Brain microvascular endothelial cell (primary cell): ENCODE measurements around the gene SH3GLB1.
"Not testable (repeated sequence)": the region's sequence is repeated elsewhere in the genome, so short reads cannot be mapped to it uniquely, and the experiment has no call there.

Source experiments
- DNase-seq: peaks from one replicate; pipeline ENCODE4 v3.0.0-alpha.2; 2020
- H3K27ac ChIP-seq: fragments of 250-450 bp; sonication (Bioruptor Pico); 2 replicates; pipeline ENCODE4 v1.5.1; 2020; ENCODE audit warnings: mild to moderate bottlenecking, moderate library complexity
- H3K27me3 ChIP-seq: fragments of 250-450 bp; sonication (Bioruptor Pico); replicated peaks from 2 replicates; pipeline ENCODE4 v1.5.1; 2020; ENCODE audit warnings: mild to moderate bottlenecking
- H3K36me3 ChIP-seq: fragments of 250-450 bp; sonication (Bioruptor Pico); replicated peaks from 2 replicates; pipeline ENCODE4 v1.5.1; 2020; ENCODE audit warnings: mild to moderate bottlenecking
- H3K4me3 ChIP-seq: 2 replicates; pipeline ENCODE4 v1.5.1; 2011; ENCODE audit warnings: low read depth, mild to moderate bottlenecking, control low read depth, low read length, moderate library complexity
- in situ Hi-C: cut with HindIII; loops from 2 replicates; pipeline ENCODE4 v1.10.0; 2017; ENCODE audit warnings: low sequenced_read_pairs, low pct_ligation_motif_present
- TF ChIP-seq, protein P1 (sequence below): IDR thresholded peaks from 2 replicates; pipeline ENCODE4 v1.5.1; 2011; ENCODE audit warnings: low read depth, mild to moderate bottlenecking, moderate library complexity, low read length, control low read depth, inconsistent platforms; ENCODE audit errors: missing control alignments

SH3GLB1 gene

DNA sequence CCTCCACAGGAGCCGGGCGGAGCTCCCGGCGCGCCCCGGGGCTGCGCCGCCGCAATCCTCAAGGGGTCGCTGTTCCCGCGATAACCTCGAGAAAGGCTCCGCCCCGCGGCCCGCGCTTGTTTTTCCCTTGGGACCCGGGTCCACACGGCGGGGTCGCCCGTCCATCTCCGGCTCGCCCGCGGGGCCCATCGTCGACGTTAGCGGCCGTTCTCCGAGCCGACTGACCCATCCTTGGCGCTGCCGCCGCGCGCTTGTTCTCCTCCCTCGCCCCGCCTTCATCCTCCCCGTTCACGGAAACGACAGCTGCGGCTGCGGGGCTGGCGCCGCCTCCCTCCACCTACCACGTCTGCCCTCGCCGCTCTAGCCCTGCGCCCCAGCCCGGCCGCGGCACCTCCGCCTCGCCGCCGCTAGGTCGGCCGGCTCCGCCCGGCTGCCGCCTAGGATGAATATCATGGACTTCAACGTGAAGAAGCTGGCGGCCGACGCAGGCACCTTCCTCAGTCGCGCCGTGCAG lies at the start of gene SH3GLB1:
SH3GLB1 (plus strand) TSS at position 119 of the 514 bp plus-strand sequence; CDS start at position 443, 324 bp downstream.
- in situ Hi-C loops: no loop called here
- TF ChIP-seq, protein P1, sequence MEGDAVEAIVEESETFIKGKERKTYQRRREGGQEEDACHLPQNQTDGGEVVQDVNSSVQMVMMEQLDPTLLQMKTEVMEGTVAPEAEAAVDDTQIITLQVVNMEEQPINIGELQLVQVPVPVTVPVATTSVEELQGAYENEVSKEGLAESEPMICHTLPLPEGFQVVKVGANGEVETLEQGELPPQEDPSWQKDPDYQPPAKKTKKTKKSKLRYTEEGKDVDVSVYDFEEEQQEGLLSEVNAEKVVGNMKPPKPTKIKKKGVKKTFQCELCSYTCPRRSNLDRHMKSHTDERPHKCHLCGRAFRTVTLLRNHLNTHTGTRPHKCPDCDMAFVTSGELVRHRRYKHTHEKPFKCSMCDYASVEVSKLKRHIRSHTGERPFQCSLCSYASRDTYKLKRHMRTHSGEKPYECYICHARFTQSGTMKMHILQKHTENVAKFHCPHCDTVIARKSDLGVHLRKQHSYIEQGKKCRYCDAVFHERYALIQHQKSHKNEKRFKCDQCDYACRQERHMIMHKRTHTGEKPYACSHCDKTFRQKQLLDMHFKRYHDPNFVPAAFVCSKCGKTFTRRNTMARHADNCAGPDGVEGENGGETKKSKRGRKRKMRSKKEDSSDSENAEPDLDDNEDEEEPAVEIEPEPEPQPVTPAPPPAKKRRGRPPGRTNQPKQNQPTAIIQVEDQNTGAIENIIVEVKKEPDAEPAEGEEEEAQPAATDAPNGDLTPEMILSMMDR: peak; percentile 74
- Histone ChIP-seq H3K27ac (peak within 1 kb of the TSS; percentile 88), H3K36me3 (no peaks in the 10 kb centered on the region), H3K4me3 (peak within 1 kb of the TSS; percentile 81), H3K27me3 (no peaks in the 10 kb centered on the region)
- peak; percentile 77 for DNase-seq

DNA sequence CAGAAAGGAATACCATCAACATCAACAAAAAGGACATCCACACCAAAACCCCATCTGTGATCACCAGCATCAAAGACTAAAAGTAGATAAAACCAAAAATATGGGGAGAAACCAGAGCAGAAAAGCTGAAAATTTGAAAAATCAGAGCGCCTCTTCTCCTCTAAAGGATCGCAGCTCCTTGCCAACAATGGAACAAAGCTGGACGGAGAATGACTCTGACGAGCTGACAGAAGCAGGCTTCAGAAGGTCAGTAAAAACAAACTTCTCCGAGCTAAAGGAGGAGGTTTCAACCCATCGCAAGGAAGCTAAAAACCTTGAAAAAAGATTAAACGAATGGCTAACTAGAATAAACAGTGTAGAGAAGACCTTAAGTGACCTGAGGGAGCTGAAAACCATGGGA lies 46.0 kb upstream of the SH3GLB1 start:
- DNase-seq, H3K27ac ChIP-seq, H3K27me3 ChIP-seq, in situ Hi-C loops, H3K36me3 ChIP-seq, H3K4me3 ChIP-seq: not testable (repeated sequence)

DNA sequence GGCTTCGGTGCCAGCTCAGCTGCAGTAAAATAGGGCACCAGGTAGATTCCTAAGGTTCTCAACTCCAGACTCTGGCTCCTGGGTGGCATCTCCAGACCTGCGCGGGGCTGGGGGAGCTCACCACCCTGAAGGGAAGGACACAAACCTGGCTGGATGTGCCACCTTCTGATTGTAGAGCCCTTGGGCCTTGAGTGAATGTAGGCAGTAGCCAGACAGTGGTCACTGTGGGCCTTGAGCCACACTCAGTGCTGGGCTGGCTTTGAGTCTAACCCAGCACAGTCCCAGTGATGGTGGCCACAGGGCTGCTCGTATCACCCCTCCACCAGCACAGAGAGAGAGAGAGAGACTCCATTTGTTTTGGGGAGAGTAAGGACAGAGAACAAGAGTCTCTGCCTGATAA lies 38.0 kb upstream of the SH3GLB1 start:
- no peaks in the 10 kb centered on the region for H3K36me3 ChIP-seq
- no peak overlapping the region for H3K4me3 ChIP-seq
- no peaks in the 10 kb centered on the region for H3K27me3 ChIP-seq
- DNase-seq: no peak
- TF ChIP-seq, protein P1: no peak
- in situ Hi-C loops: no loop called here
- H3K27ac ChIP-seq: no peak overlapping the region

DNA sequence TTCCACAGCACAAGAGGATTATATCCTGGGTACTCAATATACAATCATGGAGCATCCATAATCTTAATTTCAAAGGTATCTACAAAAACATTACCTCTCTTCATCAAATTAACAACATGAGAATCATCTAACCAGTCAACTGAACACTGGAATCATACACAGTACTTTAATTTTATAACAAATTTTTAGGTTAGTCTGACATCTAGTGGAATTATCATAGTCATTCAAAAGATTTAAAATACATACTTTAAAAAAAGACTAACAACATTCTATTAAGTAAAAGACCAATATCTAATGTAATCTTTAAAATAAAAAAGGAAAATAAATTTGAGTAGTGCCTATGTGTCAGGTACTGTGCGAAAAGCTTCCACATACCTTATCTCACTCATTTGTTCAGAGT lies 16.8 kb upstream of the SH3GLB1 start:
- DNase-seq: no peak
- no peaks in the 10 kb centered on the region for H3K36me3 ChIP-seq
- in situ Hi-C loops: no loop called here
- no peak overlapping the region for H3K27ac ChIP-seq
- no peaks in the 10 kb centered on the region for H3K27me3 ChIP-seq
- TF ChIP-seq, protein P1: no peak
- no peak overlapping the region for H3K4me3 ChIP-seq

DNA sequence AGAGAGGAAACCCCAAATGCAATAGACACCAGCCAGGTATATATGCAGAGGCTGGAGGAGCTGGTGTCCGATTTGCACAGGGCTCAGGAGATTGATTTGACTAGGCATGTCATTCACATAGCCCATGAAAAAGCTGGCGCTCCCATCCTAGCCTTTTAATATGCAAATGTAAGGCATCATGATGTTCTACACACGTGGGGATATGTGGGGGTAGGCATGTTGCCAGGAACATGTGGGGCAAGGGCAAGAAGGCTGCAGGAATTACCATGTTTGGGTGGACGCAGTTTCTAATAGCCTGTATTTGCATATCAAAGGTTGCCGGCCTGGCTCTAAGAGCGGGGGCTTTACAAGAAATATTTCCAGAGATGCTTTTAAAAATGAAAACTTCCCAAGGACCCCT lies 11.7 kb upstream of the SH3GLB1 start:
- TF ChIP-seq, protein P1: no peak
- Histone ChIP-seq H3K27me3 (no peaks in the 10 kb centered on the region), H3K27ac (no peak overlapping the region), H3K36me3 (no peaks in the 10 kb centered on the region), H3K4me3 (no peak overlapping the region)
- in situ Hi-C loops: no loop called here
- DNase-seq: no peak

DNA sequence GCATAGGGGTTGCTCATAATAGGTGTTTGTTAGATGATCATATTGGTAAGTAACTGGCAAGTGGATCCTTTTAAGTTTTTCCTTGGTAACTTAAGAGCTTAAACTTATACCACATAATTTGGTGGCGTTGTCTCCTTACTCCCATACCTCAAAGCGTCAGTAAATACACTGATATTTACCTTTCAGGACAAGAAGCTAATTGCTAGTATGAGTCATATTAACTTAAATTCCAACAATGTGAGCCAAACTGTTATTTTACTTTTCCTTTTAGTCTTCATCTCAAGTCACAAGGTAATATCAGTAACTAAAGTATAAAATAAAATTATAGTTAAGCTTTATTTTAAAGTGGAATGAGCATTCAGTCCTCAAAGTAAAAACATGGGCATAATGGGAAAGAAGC lies 9.0 kb upstream of the SH3GLB1 start:
- Histone ChIP-seq H3K36me3 (no peaks in the 10 kb centered on the region), H3K27me3 (no peaks in the 10 kb centered on the region), H3K27ac (peak overlapping the region; percentile 9), H3K4me3 (no peak overlapping the region)
- TF ChIP-seq, protein P1: no peak
- in situ Hi-C loops: no loop called here
- no peak for DNase-seq
